Measurements from ENCODE around the gene PARD3.

GRCh38 chr10:34609287-34609940 lies 205.7 kb downstream of the PARD3 start:
- TF ChIP-seq CTCF (IDR thresholded peaks at IDR 0.05; ENCODE audit: poor library complexity) (no peak), EZH2phosphoT487 (IDR thresholded peaks at IDR 0.05; ENCODE audit: low read depth, severe bottlenecking, unreplicated experiment) (no peak), EZH2 (IDR thresholded peaks at IDR 0.05; ENCODE audit: borderline replicate concordance) (no peak)
